HL-60 (cell line): ENCODE measurements around the gene WWOX.

Experiments
- DNase-seq, 2 experiments: peaks; one replicate each; pipeline ENCODE4 v3.0.0-alpha.2; 2010 to 2020; ENCODE audit warnings: low read depth in 1 of 2, low spot score in 1 of 2
- H3K27ac ChIP-seq: fragments of 250-450 bp; sonication (Bioruptor Pico); replicated peaks from 2 replicates; pipeline ENCODE4 v1.5.1; 2020; ENCODE audit warnings: mild to moderate bottlenecking, moderate library complexity
- H3K27me3 ChIP-seq: fragments of 250-450 bp; sonication (Bioruptor Pico); 2 replicates; pipeline ENCODE4 v1.5.1; 2021; ENCODE audit warnings: mild to moderate bottlenecking, moderate library complexity; ENCODE audit not compliant: insufficient read depth, poor library complexity, severe bottlenecking
- H3K4me3 ChIP-seq: replicated peaks from 2 replicates; pipeline ENCODE4 v1.5.1; 2011; ENCODE audit warnings: mild to moderate bottlenecking, control low read depth, low read length; ENCODE audit not compliant: insufficient read depth
- GABPA ChIP-seq: IDR thresholded peaks from 2 replicates; pipeline ENCODE4 v1.6.1; 2012; ENCODE audit warnings: low read depth
- POLR2AphosphoS5 ChIP-seq: IDR thresholded peaks from 2 replicates; pipeline ENCODE4 v1.6.1; 2012; ENCODE audit warnings: low read depth
- SPI1 ChIP-seq: IDR thresholded peaks from 2 replicates; pipeline ENCODE4 v1.6.1; 2012; ENCODE audit warnings: low read depth, mild to moderate bottlenecking, borderline replicate concordance
- TF ChIP-seq, protein P1 (sequence below): IDR thresholded peaks from 2 replicates; pipeline ENCODE4 v1.6.1; 2012; ENCODE audit warnings: low read depth; ENCODE audit not compliant: insufficient replicate concordance
- TF ChIP-seq, protein P2 (sequence below): IDR thresholded peaks from one replicate; pipeline ENCODE4 v1.5.1; 2011; ENCODE audit warnings: low read length, control low read depth, inconsistent platforms; ENCODE audit not compliant: insufficient read depth

The WWOX gene

DNA sequence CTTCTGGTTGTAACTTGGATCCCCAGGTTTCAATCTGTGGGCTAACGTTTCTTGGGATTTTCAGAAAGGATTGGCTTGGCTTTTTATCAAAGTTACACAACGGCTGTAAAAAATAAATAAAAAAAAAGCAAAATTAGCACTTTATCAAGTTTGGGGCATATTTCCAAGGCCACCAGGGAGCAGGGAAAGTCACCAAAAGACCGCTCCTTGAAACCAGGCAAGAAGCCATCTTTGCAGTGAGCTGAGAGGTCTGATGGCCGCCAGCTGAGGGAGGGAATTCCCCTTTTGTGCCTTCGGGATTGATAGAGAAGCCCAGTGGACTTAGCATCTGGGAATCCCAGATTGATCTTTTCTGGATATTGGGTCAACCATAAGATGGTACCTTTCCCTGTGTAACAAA lies 192.2 kb downstream of the WWOX start:
- no peak overlapping the region for H3K4me3 ChIP-seq
- TF ChIP-seq, protein P1, sequence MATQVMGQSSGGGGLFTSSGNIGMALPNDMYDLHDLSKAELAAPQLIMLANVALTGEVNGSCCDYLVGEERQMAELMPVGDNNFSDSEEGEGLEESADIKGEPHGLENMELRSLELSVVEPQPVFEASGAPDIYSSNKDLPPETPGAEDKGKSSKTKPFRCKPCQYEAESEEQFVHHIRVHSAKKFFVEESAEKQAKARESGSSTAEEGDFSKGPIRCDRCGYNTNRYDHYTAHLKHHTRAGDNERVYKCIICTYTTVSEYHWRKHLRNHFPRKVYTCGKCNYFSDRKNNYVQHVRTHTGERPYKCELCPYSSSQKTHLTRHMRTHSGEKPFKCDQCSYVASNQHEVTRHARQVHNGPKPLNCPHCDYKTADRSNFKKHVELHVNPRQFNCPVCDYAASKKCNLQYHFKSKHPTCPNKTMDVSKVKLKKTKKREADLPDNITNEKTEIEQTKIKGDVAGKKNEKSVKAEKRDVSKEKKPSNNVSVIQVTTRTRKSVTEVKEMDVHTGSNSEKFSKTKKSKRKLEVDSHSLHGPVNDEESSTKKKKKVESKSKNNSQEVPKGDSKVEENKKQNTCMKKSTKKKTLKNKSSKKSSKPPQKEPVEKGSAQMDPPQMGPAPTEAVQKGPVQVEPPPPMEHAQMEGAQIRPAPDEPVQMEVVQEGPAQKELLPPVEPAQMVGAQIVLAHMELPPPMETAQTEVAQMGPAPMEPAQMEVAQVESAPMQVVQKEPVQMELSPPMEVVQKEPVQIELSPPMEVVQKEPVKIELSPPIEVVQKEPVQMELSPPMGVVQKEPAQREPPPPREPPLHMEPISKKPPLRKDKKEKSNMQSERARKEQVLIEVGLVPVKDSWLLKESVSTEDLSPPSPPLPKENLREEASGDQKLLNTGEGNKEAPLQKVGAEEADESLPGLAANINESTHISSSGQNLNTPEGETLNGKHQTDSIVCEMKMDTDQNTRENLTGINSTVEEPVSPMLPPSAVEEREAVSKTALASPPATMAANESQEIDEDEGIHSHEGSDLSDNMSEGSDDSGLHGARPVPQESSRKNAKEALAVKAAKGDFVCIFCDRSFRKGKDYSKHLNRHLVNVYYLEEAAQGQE = no peak
- TF ChIP-seq, protein P2, sequence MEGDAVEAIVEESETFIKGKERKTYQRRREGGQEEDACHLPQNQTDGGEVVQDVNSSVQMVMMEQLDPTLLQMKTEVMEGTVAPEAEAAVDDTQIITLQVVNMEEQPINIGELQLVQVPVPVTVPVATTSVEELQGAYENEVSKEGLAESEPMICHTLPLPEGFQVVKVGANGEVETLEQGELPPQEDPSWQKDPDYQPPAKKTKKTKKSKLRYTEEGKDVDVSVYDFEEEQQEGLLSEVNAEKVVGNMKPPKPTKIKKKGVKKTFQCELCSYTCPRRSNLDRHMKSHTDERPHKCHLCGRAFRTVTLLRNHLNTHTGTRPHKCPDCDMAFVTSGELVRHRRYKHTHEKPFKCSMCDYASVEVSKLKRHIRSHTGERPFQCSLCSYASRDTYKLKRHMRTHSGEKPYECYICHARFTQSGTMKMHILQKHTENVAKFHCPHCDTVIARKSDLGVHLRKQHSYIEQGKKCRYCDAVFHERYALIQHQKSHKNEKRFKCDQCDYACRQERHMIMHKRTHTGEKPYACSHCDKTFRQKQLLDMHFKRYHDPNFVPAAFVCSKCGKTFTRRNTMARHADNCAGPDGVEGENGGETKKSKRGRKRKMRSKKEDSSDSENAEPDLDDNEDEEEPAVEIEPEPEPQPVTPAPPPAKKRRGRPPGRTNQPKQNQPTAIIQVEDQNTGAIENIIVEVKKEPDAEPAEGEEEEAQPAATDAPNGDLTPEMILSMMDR = no peak
- TF ChIP-seq GABPA (no peak), SPI1 (no peak), POLR2AphosphoS5 (no peak)
- no peak for DNase-seq
- no peak overlapping the region for H3K27ac ChIP-seq
- H3K27me3 ChIP-seq = no peaks in the 10 kb centered on the region

DNA sequence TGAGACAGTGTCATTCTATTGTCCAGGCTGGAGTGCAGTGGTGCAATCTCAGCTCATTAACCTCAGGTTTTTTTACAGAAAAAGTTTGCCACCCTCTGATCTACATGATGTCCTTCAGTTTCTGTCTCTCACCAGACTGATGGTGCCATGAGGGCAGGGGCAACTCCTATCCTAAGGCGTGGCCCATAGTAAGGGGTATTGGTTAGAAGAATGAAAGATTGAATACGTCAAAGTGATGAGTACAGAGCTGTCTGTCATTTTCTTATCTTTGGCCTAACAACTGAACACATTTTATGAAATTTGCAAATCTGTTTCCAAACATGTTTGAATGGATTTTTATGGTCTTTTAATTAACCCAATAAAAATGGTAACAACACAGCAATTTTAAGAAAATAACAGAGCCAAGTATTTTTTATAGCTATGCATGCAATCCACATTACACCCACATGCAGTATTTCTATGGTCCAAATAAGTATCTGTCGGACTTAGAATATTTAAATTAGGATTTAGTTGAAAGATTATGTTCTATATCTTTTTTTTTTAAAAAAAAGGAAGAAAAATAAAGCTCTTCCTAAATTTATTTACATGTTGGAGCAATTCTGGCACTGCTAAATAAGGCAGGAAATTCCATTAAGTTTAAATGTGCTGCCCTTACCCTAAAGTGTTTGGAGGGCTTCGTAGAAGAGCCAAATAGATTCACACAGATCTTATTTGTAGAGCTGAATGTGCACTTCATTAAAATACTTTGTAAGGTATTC lies 192.8 kb downstream of the WWOX start:
- Histone ChIP-seq H3K27me3 (no peaks in the 10 kb centered on the region), H3K27ac (no peak overlapping the region), H3K4me3 (no peak overlapping the region)
- DNase-seq = no peak
- TF ChIP-seq POLR2AphosphoS5 = no peak
- no peak for TF ChIP-seq SPI1
- TF ChIP-seq, protein P1 = no peak
- no peak for TF ChIP-seq GABPA
- TF ChIP-seq, protein P2 = no peak

DNA sequence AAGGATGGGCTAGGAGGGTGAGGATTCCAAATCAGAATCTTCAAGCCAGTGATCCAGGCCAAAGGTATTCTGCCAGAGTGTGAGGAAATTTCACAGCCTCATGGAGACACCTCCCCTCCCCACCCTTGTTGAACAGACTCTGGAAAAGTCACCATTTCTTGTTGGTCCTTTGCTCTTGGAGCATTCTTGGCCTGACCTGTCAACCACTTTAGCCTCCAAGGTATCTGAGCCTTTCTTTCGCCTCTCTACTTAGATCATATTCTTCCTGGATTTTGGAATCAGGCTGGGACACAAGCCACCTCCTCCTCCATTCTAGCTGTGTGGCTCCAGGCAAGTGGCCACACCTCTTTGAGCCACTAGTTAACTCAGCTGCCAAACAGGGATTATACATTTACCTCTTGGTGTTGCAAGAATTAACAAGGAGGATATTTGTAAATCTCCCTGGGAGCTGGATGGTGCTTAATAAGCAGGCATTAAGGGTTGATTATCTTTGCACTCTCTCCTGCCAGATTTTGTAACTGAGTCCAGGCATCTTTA lies 193.5 kb downstream of the WWOX start:
- Histone ChIP-seq H3K27ac (no peak overlapping the region), H3K4me3 (no peak overlapping the region), H3K27me3 (no peaks in the 10 kb centered on the region)
- TF ChIP-seq POLR2AphosphoS5 (no peak), GABPA (no peak)
- no peak for DNase-seq

DNA sequence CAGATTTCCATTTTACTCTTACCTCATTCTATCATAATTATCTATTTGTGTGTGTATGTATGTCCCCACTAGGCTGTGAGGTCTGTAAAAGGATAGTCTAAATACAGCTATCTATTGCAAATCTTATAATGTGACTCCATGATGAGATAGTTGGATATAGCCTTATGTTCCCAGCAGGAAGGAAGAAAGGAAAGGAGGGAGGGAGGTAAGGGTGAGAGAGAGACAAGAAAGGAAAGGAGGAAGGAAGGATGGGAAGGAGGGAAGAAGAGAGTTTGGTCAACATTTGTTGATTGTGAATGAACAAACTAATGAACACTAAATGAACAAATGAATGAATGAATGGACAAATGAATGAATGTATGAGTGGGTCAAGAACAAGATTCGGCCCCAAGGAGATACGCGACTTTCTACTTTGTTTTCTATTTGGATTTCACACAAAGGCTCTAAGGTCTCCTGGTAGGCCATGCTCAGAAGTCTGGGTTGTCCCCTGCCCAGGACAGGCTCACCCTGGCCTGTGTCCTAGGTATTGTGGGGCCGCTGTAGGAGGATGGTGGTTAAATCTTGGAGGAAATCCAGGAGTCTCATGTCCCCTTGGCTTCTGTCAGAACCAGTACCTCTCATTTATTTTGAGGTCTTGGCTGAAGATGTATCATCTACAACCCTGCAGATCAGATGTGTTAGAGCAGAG lies 195.2 kb downstream of the WWOX start:
- Histone ChIP-seq H3K4me3 (no peak overlapping the region), H3K27me3 (no peaks in the 10 kb centered on the region), H3K27ac (no peak overlapping the region)
- TF ChIP-seq, protein P1 = no peak
- TF ChIP-seq POLR2AphosphoS5 = no peak
- TF ChIP-seq SPI1 = no peak
- no peak for TF ChIP-seq GABPA
- TF ChIP-seq, protein P2 = no peak
- DNase-seq = no peak
